ENCODE data around the gene PREX1. TPM values are rescaled to one million over a fixed set of nuclear protein-coding genes. Genes with fewer than 3 reads are reported as not detected.
"Not testable (repeated sequence)": the region's sequence is repeated elsewhere in the genome, so short reads cannot be mapped to it uniquely, and the experiment has no call there.

The PREX1 gene
- polyA plus RNA-seq, 1 donor = 18.2 TPM

DNA sequence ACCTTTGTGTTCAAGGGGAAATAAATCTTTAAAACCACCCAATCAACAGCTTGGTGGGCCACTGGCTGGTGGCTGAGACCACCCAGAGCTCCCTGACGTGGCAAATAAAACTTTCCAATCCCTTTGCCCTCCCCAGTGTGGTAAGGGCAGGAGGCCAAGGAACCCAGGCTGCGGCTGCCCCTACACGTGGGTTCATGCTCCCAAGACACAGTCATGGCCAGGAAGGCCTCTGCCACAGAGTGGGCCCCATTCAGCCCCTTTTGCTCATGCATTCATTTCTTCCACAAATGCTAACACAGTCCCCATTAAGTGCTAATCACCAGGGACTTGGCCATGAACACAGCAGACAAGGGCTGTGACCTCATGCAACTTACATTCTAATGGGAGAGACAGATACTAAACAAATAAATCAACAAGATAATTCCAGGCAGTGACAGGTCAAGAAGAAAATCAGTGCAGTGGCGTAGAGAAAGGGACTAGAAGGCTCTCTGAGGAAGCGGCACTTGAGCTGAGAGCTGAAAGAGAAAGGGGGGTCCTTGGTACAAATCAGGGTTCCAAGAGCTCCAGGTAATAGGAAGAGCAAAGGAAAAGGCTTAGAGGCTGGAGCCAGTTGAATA is 13.8 kb downstream of the PREX1 start:
- no peak for DNase-seq (ENCODE audit: low read depth)

DNA sequence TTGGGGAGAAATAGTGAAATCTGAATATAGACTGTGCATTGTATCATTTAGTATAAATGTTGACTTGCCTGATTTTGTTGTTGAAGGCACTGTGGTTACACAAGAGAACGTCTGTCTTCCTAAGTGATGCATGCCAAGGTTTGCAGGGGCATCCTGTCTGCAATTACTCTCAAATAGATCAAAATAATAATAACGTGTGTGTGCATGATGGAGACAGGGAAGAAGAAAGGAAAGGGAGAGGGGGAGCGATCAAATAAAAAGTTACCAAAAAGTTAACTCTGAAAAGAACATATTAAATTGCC is 14.4 kb downstream of the PREX1 start:
- DNase-seq (ENCODE audit: low read depth) = no peak

DNA sequence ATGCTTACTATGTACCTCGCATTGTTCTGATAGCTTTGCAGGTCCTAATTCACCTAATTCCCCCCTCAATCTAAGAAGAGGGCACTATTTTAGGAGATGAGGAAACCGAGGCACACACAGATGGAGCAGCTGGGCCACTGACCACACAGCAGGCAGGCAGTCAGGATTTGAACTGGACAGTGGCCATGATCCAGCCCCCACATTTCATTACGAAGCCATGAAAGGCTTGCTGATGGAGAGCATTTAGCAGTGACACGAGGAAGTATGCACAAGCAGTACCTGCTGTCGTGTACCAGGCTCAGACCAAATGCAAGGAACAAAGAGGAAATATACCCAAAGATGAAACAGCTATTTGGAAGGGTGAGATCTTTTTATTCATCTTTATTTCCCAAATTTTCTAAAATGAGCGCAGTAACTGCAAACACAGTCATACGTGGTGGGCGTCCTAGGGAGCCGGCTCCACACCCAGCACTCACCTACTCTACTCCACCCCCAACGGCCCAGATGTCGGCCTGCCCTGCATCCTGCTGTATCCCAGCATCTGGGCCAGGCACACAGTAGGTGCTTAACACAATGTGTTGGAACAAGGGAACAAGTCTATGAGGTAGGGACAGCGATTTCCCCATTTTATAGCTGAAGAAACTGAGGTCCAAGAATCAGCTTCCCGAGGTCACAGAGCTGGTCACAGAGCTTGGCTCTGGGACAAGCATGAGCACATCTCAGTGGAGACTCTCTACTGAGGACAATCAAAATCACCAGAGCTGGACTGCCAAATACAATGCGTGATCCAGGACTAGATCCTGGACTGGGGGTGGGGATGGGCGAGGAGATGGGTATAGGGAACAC is 15.0 kb downstream of the PREX1 start:
- DNase-seq (ENCODE audit: low read depth) = no peak

GRCh38 chr20:48812114-48812513 is 15.7 kb downstream of the PREX1 start:
- DNase-seq (ENCODE audit: low read depth) = not testable (repeated sequence)

DNA sequence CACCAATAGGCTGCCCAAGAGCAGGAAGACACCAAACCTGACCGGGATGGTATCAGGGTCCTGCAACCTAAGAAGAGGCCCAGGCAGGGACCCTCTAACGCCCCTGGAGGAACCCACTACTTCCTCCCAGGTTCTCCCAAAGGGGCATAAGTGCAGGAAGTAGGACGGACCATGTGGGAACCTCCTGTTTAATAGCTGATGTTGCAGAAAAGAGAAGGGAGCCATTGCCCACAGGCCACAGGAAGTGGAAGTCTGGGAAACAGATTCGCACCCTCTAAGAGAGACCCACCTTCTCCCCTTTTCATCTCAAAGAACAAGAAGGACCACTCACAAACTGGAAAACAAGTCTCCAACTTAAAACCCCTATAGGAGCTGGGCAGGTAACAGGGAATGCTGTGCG is 18.1 kb downstream of the PREX1 start:
- no peak for DNase-seq (ENCODE audit: low read depth)

- DNase-seq (ENCODE audit: low read depth) = no peak
These were observed 19.3 kb downstream of the PREX1 start for GRCh38 chr20:48808382-48809034.

DNA sequence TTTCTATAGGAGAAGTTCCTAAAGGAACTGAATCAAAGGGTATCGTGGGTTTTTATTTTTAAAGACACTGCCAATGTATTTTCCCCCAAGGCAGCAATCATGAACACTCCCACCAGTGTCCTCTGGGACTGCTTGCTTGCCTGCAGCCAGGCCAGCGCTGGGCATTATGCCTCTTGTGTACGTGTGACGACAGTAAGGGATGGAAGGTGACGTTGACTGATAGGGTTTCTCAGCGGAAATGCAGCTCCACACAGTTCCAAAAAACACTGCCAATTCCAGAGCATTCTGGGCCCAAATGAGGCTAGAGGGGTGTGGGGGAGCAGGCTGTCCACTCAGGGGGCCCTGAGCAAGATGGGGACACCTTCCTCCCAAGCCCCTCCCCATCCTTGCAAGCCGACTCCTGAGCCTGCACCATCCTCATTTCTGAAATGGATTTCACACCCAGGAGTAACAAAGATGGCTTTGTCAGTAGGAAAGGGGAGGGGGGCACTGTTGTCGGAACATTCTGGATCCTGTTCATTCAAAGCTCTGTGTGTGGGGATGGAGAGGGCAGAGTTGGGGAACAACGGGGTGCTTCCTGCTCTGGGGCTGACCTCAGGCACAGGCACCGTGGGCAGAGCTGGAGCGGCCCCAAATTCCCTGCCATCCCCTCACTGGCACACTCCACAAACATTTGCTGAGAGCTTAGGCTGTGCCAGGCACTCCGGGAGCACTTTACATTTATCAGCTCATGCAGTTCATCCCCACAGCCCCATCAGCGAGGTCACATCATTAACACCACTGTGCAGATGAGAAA is 20.0 kb downstream of the PREX1 start:
- no peak for DNase-seq (ENCODE audit: low read depth)

DNA sequence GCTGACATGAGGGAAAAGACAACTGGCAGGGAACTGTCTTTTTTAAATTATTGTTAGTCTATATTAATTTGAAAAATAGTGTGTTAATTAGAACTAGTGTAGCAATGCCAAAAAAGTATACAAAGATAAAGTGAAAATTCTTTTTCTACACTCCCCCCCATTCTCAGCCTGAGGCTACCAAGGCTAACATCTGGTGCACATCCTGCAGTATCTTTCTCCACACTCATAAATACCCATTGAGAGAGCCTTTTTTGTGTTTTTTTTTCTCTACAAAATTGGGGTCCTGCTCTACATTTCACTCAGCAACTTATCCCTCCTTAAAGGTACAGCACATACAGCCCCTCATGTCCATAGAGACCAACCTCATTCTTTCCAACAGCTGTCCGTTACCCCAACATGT is 20.7 kb downstream of the PREX1 start:
- no peak for DNase-seq (ENCODE audit: low read depth)

DNA sequence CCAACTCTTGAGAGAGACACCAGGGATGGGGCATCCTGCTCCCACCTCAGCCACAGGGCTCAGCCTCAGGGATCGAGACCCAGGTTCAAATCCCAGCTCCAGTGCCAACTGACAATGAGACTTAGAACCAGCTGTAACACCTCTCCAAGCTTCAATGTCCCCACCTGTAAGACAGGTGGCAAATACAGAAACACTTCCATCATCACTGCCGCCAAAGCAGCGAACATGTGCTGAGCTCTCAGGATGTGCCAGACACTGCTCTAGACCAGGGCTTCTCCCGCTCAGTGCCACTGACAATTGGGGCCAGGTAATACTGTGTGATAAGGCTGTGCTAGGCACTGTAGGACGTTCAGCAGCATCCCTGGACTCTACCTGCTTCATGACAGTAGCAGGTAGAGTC is 22.1 kb downstream of the PREX1 start:
- DNase-seq (ENCODE audit: low read depth) = no peak

DNA sequence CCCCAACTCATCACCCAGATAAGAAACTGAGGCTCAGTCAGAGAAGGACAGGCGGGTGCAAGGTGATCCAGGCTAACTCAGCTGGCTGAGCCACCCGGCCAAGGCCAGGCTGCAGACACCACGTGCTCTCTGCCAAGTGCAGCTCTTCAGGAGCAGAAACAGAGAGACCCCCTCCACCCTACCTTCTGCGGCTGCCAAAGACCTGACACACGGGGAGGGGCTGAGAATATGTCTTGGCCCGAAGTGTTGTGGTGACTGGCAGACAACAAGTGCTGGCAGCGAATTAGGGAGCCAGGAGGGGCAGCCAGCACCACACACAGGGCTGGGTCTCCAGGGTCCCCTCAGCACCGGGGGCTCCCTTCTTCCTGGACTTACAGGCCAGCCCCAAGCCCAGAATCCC is 22.5 kb downstream of the PREX1 start:
- no peak for DNase-seq (ENCODE audit: low read depth)

DNA sequence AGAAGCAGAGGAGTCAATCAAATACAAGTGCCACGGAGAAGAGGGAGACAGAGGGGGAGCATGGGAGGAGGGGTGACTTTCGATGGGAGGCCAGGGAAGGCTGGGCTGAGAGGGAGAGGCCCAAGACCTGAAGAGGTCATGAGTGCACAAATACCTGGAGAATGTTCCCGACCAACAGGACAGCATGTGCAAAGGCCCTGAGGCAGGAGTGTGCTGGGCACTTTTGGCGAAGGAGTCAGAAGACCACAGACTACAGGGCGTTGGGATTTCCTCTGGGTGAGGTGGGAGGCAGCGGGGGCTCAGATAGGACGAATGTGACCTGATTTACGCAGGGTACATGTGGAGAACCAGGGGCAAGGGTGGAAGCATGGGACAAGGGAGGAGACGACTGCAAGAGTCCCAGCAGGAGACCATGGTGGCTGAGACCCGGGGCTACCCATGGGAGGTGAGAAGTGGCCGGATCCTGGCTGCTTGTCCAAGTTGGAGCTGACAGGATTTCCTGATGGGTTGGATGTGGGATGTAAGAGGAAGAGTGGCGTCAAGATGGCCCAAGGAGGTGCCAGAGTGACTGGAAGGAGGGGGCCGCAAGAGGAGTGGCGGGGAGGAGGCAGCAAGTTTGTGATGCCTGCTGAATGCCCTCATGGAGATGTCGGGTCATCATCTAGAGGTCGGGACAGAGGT is 23.4 kb downstream of the PREX1 start:
- no peak for DNase-seq (ENCODE audit: low read depth)

DNA sequence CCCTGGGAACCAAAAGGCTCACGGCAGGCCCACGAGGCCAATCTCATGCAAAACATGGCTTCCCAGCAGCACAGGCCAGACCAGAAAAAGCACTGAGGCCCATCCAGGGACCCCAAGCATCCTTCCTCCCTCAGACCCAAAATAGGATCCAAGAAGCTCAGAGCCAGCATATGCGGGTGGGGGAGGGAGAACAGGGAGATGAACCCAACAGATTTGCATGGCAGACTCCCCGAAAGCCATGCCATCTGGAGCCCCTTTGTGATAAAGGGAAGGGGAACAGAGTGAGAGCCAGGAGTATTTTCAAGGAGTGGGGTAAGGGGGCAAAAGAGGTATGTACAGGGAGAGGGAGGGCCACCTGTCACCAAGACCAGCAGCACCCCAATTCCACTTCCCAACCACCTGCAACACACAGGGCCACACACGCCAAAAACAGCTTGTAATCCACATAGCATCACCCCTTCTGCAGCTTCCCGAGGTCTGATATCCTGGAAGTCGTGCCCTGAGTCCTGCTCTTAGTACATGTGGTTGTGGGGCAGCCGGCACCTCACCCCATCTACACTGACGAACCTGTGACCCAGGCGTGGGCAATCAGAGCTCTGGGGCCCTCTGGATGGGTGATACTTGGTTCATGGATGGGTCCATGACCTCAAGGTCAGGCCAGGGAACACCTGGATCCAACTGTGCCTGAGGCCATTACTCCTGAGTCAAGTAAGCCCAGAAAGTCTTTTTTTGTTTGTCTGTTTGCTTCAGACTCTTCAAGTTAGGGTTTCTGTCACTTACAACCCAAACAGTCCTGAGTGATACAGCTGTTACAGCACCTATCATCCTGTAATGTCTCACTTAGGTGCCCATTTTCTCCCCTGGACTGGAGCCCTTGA is 24.4 kb downstream of the PREX1 start:
- no peak for DNase-seq (ENCODE audit: low read depth)

DNA sequence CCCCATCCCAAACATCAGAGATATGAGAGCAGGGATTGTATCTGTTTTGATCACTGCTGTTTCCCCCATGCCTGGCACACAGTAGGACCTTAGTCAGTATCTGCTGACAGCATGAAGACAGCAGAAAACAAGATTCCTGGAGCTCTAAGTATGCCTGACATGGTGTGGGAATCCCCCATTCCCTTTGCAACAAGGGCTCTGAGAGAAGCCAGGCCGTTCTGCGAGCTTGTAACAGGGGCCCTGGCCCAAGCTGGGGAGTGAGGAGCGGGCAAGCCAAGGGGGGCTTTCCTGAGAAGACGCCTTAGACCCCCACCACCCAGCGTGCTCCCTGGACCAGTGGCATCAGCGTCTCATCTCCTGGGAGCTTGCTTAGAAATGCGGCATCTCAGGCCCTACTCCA is 25.2 kb downstream of the PREX1 start:
- no peak for DNase-seq (ENCODE audit: low read depth)

- no peak for DNase-seq (ENCODE audit: low read depth)
These were observed 25.6 kb downstream of the PREX1 start for GRCh38 chr20:48802216-48802615.

DNA sequence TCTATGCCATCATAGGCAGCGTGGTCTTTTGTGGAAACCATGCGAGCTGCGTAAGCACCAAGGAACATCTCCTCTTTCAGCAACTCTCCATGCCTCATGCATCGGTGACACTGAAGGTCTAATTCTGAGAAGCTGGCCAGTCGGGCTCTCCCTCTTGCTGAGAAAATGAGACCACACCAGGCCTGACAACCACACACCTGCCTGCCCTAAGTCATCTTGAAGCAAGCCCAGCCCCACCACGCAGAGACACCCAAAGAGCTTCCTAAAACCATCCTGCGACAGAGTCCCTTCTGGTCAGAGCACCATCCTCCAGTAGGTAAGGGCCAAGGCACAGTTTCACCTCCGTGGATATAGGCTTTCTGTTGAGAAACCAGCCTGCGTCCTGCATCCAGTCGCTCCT is 26.6 kb downstream of the PREX1 start:
- no peak for DNase-seq (ENCODE audit: low read depth)

DNA sequence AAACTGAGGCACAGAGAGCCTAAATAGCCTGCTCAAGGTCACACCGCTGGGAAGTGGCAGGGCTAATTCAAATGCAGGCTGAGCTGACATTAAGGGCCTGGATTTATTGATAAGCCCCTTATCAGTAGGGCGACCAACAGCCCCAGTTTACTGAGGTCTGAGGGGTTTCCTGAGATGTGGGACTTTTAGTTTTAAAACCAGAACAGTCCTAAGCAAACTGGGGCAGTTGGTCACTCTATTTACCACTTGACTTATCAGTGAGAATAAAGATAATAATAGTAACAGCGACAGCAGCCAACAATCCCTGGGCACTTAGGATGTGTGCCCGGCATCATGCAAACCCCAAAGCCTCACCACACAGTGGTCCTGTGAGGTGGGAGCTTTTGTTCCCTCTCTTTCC is 27.6 kb downstream of the PREX1 start:
- DNase-seq (ENCODE audit: low read depth) = no peak

- DNase-seq (ENCODE audit: low read depth) = no peak
These were observed 28.3 kb downstream of the PREX1 start for GRCh38 chr20:48799328-48800105.

DNA sequence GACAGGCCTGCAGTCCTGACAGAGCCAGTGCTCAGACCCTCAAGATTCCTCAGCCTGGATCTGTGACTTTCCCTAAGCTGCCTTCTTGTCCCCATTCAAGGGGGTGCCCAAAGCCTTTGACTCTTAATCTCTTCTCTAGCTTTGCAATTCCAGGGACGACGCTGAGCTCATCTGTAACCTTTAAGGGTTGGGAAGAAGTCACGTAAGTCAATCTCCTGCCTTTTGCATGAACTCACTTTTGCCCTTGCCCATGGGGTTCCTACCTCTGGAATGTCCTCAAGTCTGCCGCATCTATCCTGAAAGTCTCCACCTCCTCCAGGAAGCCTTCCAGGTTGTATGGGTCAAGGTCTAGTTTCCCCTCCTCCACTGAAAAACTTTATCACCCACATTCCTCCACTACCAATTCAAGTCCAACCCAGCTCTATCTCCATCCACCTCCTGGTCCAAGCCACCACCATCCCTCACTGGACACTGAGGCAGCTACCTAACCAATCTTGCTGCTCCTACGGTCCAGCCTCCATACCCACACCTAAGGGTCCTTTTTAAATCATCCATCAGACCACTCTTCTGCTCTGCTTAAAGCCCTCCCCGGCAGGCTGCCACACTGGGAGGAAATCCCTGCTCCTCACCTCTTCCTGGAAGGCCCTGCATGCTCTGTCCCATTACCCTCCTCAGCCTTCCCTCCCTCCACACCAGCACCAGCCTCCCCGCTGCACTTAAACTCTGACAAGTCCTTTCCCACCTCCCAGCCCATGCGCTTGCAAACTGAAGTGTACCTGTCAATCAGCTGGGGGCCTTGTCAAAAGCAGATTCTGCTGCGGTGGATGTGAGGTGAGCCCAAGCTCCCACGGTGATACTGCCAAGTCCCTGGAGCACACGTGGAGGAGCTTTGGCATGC is 29.7 kb downstream of the PREX1 start:
- no peak for DNase-seq (ENCODE audit: low read depth)

DNA sequence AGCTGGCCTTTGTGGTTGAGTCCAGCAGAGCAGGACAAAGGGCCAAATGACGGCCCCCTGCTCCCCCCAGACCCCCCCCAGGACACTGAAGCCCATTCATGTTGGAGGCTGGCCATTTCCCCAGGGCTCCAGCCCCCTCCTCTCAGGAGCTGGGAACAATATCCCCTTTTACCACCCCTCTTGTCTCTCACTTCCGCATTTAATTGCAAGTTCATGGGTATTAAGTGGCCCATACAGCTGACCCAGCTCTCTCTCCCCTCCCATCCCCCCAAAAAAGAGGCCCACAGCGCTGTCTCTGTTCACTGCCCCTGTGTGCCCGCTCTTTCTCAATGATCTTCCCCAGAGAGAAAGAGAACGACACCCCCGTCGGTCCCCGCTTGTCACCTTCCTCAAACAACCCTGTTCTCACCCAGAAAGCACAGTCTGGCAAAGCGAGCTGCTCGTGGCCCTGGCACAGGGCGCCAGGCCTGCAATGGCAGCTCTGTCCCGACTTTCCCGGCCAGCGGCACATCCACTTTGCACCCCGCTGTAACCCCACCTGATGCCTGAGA is 30.4 kb downstream of the PREX1 start:
- no peak for DNase-seq (ENCODE audit: low read depth)
